Ishikawa (cell line): ENCODE data around the gene FCER2.

ENCODE experiments used
- CREB1 ChIP-seq: IDR thresholded peaks from 2 replicates; pipeline ENCODE4 v1.6.1; 2012; ENCODE audit warnings: low read depth
- EGR1 ChIP-seq: IDR thresholded peaks from 2 replicates; pipeline ENCODE4 v1.6.1; 2012
- EP300 ChIP-seq: IDR thresholded peaks from 2 replicates; pipeline ENCODE4 v1.6.1; 2012; ENCODE audit warnings: borderline replicate concordance
- FOXM1 ChIP-seq: IDR thresholded peaks from 2 replicates; pipeline ENCODE4 v1.6.1; 2012; ENCODE audit warnings: low read depth, borderline replicate concordance
- NFIC ChIP-seq: IDR thresholded peaks from 2 replicates; pipeline ENCODE4 v1.6.1; 2012
- RAD21 ChIP-seq: IDR thresholded peaks from 2 replicates; pipeline ENCODE4 v1.6.1; 2012; ENCODE audit warnings: low read depth
- TAF1 ChIP-seq: IDR thresholded peaks from 2 replicates; pipeline ENCODE4 v1.6.1; 2012; ENCODE audit warnings: low read depth, mild to moderate bottlenecking
- YY1 ChIP-seq: IDR thresholded peaks from 2 replicates; pipeline ENCODE4 v1.6.1; 2012; ENCODE audit warnings: low read depth
- ZBTB7A ChIP-seq: IDR thresholded peaks from 2 replicates; pipeline ENCODE4 v1.6.1; 2012; ENCODE audit warnings: low read depth
- TF ChIP-seq, protein P1 (sequence below): IDR thresholded peaks from 2 replicates; pipeline ENCODE4 v1.6.1; 2012
- TF ChIP-seq, protein P2 (sequence below): IDR thresholded peaks from 2 replicates; pipeline ENCODE4 v1.6.1; 2012; ENCODE audit warnings: low read depth, mild to moderate bottlenecking

DNA sequence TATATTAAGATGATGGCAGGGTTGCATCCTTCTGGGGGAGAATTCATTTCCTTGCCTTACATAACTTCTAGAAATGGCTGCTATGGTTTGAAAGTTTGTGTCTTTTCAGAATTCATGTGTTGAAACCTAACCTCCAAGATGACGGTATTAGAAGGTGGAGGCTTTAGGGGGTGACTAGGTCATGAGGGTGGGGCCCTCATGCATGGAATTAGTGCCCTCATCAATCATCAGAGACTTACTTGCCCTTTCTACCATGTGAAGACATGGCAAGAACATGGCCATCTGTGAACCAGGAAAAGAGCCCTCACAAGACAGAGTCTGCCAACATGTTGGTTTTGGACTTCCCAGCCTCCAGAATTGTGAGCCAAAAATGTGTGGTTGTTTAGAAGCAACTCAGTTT lies 14.8 kb upstream of the FCER2 start:
- TF ChIP-seq RAD21: no peak
- no peak for TF ChIP-seq EP300
- TF ChIP-seq TAF1: no peak
- TF ChIP-seq ZBTB7A: no peak
- no peak for TF ChIP-seq FOXM1
- TF ChIP-seq, protein P1, sequence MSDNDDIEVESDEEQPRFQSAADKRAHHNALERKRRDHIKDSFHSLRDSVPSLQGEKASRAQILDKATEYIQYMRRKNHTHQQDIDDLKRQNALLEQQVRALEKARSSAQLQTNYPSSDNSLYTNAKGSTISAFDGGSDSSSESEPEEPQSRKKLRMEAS: no peak
- TF ChIP-seq, protein P2, sequence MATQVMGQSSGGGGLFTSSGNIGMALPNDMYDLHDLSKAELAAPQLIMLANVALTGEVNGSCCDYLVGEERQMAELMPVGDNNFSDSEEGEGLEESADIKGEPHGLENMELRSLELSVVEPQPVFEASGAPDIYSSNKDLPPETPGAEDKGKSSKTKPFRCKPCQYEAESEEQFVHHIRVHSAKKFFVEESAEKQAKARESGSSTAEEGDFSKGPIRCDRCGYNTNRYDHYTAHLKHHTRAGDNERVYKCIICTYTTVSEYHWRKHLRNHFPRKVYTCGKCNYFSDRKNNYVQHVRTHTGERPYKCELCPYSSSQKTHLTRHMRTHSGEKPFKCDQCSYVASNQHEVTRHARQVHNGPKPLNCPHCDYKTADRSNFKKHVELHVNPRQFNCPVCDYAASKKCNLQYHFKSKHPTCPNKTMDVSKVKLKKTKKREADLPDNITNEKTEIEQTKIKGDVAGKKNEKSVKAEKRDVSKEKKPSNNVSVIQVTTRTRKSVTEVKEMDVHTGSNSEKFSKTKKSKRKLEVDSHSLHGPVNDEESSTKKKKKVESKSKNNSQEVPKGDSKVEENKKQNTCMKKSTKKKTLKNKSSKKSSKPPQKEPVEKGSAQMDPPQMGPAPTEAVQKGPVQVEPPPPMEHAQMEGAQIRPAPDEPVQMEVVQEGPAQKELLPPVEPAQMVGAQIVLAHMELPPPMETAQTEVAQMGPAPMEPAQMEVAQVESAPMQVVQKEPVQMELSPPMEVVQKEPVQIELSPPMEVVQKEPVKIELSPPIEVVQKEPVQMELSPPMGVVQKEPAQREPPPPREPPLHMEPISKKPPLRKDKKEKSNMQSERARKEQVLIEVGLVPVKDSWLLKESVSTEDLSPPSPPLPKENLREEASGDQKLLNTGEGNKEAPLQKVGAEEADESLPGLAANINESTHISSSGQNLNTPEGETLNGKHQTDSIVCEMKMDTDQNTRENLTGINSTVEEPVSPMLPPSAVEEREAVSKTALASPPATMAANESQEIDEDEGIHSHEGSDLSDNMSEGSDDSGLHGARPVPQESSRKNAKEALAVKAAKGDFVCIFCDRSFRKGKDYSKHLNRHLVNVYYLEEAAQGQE: no peak
- TF ChIP-seq EGR1: no peak
- no peak for TF ChIP-seq NFIC
- no peak for TF ChIP-seq YY1
- no peak for TF ChIP-seq CREB1
